Ecto neural progenitor cell (in vitro differentiated cells): Measurements from ENCODE around the gene CDC6.

Experiments used
- DNase-seq: peaks from one replicate; pipeline ENCODE4 v3.0.0-alpha.2; 2018; ENCODE audit warnings: low spot score

CDC6 gene

DNA sequence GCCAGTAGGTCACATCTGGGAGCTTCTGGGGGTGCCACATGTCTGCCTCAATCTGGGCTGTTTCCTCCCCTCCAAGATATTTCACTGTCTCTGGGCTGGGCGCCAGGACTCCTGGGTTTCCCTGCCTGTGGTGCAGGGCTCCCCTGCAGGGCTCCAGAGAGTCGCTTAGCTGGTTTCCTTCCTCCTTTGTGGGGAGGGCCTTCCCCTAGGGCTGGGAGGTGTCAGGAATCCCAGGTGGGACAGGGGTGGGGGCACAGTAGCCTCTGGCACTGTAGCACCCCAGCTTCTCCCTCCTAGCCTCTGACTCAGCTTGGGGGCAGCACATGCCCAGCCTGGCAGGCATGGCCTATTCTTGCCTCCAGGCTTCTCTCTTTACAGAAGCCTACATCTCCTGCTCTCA, 23.9 kb downstream of the CDC6 start:
- DNase-seq, result no peak

DNA sequence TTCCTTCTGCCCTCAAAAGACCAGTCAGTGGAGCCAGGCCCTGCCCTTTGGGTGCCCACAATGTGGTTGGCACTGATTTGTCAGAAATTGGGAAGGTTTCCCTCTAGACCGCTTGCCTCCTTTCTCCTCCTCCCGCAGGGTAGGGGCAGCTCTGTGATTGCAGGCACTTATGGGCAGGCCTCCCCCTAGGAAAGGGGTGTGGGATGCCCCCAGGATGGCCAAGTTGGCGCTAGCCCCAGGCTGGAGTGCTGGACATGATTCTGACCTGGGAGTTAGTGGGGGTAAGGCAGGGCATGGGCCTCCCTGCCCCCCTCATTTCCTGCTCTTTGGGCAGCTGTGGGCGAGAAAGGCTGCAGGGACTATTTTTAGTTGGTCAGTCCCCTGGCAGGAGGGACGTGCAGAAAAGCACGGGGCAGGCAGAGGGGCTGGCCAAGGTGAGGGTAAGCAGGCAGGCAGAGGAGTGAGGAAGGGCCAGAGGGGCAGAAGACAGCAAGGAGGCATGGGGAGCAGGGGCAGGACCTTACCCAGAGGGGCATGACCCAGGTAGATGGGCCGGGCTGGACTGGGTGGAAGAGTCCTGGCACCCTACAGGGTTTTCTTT, 24.6 kb downstream of the CDC6 start:
- no peak for DNase-seq

DNA sequence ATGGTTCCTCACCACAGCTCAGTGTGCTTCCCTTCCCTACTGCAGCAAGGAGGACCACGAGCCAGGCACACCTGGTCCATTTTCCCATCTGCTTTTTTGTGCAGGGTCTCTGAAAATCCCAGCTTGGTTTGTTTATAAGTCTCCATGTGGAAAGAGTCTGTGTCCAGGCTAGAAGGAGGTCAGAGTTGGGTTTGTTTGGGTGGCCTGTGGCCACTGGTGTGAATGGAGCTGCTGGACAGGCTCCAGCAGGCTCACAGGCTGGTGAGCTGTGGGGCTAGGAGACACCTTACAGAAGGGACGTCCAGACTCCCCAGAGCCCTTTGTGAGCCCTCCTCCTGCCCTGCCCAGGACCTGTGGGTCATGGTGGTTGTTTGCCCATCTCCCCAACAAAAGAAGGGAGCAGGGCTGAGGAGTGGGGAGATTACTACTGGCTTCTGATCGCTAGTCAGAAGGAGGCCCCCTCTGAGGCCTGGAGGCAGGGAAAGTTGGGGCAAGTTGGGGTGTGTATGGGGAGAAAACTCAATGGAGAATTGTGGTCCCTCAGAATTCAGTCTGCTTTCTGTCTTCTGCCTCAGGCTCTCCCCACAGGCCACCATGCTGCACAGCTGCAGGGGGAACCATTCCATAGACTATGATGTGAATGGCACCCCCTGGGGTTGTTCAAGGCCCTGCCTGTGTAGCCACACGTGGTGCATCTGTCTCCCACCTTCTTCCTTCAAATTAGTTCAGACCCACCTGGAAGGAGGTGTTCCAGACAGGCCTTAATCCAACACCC, 25.4 kb downstream of the CDC6 start:
- DNase-seq, result no peak

DNA sequence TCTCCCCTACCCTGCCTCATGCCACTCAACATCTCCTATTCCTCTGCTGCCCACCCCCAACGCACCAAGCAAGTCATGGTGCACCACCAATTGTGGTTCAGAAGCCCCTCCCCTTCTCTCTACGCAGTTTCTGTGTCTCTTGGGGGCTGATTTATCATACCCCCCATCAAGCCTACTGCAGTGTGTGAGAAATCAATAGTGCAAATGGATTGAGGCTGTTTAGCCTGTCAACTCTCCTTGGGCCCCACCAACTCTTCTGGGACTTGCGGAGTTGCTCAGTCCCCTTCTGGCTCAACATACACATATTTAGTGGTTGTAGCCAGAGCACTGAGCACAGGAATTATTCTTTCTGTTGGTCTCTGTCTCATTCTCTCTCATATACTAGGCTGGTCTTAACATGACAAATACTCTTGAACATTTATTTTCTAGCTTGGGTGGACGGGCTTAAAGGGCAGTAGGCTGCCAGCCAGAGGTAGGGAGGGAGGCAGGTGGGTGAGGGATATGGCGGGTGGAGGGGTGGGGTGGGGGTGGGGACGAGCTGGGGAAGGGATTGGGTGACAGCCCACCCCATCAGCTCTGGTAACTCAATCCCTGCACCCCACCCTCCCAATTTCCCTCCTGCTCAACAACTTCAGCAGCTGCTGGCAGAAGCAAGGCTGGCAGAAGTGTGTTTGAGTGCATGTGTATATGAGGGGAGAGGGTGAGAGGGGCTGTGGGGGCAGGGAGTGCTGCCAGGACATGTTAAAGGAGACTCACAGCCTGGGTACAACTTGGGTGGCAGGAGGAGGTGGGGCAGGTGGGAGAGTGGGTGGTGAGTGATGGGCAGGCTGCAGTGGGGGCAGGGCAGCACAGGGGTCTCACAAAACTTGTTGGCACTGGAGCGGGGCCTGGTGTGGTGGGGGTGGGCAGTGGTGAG, 26.2 kb downstream of the CDC6 start:
- DNase-seq, result no peak

DNA sequence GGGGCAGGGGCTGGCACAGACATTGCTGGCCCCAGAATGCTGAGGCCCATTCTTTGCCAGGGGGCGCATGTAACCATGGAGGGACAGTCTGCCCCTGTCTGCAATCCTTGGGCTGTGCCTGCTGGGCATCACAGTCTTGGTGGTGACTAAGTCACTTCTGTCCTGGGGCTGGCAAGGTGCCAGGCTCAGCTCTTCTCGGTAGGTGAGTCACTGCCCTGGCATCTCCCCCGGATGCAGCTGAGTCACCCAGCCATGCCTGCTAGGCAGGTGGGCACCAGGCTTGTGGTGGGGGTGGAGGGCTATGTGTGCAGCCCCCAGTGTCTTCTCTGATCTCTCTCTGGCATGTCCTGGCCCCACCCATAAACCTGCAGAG, 26.9 kb downstream of the CDC6 start:
- DNase-seq, result no peak

DNA sequence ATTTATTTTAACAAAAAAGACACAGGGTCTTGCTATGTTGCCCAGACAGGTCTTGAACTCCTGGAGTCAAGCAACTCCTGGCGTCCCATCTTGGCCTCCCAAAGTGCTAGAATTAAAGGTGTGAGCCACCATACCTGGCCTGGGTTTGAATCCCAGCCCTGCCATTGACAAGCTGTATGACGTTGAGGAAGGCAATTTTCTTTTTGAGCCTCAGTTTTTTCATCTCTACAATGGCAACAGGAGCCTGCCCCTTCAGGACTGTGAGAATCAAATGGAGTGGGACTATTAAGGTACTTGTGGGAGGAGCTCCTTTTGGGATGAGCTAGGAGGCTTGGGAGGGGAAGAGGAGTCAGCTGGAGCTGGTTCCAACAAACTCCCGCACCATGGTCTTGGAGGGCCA, 27.5 kb downstream of the CDC6 start:
- DNase-seq, result no peak

DNA sequence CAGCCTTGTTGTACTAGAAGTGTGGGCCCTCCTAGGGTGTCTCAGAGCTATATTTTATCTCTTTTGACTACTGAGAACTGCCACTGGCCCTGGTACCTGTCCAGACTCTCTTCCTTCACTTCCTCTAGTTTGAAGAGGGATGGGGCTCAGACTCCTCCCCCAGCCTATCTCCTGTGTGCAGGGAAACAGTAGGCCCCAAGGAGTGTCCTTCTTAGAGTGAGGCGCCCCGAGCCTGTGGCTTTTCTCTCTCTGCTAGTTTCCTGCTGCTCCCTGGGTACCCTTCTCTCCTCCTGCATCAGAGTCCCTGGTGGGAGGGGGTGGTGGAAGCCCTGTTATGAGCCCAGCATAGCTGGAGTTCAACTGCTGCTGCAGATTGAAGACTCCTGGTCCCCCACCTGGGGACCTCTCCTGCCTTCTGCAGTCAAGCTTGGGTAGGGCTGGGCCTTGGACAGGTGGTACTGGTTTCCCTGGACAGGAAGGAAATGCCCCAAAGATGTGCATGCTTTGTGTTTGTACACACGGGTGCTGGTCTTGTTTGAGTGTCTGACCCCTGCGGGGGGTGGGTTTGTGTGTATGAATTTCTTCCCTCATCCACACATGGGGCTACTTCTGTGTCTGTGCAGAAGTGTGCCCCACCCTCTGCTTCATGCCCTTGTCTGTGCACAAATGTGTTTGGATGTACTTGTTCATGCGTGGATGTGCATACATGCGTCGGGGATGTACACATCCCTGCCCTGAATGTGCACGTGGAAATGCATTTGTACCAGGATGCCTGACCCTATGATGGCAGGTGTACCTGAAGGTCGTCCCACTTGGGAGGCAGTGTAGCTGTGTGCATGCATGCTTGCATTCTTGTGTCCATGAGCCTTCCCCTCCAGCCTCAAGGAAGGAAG, 28.2 kb downstream of the CDC6 start:
- DNase-seq, result peak; percentile 49

DNA sequence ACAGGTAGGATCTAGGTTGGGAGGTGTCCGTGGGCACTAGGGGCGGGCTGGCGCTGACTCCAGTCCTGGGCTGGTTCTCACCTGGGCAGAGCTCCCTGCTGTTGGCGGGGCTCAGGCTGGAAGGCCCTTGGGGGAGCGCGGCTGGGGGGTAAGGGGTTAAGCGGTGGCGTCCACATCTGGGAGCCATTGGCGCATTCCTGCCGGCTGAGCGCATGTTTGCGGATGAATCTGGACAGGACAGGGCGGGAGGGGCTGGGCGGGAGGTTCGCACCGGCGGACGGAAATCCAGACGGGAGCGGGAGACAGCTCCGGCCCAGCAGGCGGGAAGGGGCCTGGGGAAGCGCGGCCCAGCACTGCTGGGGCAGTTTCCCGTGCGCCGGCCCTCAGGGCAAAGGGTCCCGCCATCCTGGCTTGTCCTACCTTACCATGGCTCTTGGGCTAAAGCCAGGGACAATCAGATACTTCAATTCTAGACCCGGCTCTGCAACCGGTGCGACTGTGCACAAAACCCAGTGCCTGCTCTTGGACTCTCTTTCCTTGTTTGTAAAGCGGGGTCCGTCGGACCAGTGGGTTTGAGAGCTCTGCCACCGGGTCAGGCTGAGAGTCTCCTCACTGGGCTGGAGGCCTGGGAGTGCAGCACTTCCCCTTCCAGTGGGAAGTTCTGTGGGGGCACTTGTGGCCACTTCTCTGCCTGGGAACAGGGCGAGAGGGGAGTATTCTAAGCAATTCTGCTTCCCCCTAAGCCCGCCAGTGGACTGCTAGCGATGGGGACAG, 29.1 kb downstream of the CDC6 start:
- DNase-seq, result peak; percentile 87

DNA sequence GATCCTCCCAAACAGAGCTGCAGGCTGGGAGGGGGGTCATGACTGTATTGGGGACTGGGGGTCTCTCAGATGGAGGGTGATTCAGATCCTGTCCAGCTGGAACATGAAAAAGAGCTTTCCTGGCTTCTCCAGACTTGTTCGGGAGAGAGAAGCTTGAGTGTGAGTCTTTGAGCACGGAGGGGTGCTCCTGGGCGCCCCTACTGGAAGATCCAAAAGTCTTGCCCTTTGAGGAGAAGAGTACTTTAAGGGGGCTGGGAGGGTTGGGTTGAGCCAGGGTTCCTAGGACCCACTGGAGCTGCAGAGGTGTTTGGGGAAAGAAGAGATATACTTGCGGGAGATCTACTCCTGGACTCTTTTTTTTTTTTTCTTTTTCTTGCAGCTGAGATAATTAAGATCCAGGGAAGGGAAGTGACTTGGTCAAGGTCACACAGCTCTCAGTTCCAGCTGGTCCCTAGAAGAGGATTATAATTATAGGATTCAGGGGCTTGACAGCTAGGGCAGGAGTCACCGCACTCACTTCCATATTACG, 29.7 kb downstream of the CDC6 start:
- DNase-seq, result peak; percentile 79

DNA sequence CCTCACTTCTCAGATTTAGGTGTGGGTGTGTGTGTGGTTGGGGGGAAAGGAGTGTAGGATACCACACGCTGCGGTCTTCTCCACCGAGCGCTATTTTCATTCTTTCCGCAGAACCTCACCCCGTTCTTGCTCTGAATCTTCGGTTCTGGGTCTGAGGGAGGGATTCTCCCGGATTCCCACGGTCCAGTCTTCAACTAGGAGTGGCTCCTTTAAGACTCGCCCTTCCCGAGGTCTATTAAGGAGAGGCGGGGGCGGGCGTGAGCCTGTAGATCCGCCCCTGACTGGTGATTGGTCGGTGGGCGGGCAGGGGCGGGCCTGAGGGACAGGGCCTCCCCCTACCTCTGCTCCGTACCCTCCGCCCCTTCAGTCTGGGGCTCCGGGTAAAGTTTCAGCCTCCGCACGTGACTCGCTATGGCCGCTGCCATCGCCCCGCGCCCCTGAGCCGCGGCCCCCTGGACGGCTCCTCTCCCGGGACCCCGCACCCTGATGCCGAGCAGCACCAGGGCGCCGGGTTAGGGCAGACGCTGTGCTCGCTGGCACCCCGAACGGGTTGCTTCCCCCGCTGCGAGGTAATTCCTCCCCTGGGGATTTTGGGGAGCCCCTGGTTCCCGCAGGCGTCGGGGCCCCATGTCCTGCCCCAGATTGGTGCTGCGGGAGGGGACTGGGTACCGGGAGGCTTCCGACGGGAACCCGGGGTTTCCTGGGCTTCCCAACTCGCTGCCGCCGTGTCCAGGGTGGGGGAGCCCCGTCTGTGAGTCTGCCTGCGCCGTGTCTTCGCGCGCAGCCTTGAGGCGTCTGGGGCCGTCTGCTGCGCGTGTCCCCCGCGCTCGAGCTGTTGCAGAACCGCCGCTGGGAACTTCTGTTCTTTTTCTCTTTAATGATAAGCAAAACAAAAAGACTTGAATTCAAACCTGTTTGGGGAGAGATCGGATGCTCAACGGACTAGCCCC, 30.5 kb downstream of the CDC6 start:
- DNase-seq, result peak; percentile 96

DNA sequence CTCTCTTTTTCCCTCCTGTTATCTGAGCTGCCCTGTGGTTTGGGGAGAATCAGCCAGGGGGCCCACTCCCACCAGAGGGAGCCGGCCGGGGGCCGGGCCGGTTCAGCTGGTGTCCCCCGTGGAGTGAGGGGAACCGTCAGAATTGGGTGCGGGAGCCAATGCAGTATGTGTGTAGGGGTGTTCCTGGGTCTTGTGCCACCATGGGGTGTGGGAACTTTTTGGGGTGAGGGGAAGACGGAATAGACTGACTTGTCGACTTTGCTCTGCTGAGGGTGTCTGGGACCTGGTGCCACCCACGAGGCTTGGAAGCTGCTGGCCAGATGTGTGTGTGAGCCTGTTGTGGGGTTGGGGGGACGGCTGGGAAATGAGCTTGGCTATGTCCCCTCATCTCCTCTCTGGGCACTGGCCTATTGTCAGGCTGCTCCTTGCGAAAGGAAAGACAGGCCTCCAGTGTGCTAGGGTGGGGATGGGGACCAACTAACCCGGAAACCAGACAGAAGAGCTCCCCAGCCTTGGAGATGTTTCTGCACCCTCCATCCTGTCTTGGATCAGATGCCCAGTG, 31.2 kb downstream of the CDC6 start:
- DNase-seq, result no peak

DNA sequence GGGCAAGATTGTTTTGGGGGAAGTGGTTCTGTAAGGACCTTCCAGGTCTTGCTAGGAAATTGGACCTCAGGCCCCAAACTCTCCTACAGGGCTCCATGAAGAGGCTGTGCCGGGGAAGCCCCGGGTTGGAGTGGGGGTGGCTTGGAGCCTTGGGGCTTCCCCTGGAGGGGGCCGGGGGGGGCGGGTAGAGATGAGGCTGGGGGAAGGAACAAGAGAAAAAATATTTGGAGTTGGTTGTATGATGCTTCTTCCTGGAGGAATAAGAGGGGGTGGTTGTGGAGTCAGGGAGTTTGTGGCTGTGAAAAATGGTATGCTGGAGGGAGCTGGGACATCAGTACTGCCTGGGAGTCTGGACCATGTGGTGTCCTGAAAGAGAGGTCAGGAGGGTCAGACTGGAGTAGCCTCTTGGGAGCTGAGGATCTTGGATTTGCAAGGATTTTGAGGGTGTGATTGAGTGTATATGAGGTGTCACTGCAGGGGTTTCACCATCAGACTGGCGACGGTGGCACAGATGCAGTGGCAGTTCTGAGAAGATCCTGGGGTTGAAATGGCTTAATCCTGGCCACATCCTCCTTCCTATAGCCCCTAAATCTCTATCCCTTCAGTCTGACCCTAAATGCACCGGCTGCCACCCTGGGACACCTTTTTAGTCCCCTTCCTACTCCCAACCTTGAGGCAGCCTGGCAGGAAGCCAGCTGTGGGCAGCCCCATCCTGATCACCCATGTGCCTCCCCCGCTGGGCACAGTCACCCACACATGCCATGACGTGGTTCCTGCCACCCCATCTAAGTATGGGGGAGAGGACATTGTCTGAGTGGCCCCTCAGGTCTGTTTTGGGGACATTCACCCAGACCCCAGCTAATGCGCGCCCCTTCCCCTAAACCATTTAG, 32.2 kb downstream of the CDC6 start:
- no peak for DNase-seq

DNA sequence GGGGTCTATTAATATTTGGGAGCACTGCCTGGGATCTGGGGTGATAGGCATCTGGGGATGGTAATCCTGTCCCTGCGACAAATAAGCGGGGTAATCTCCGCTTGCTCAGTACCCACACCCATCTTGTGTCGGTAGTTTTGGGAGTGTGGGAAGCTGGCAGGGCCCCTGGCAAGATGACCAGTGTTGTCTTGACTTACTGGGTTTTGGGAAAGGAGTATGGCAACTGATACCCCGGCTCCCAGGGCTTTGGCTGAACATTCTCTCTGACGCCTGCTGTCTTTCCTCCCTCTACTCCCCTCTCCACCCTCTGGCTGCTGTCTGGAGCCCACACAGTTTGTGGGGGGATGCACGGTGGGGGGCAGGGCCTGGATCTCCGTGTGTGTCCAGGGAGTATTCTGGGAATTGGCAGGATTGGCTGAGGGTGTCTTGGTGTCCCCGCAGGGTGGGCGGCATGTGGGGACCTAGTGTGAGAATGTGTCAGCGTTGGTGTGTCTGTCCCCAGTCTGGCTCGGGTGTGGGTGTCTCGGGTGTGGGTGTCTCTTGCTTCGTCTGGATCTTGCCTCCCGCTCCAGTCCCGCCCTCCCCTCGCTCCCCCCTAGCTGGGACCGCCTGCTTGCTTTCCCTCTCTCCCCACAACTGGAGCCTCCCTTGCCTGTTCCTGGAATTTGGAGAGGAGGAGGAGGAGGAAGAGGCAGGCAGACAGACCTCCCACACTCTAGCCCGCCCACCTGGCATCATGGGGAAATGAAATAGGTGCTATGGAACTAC, 33.3 kb downstream of the CDC6 start:
- DNase-seq, result no peak

DNA sequence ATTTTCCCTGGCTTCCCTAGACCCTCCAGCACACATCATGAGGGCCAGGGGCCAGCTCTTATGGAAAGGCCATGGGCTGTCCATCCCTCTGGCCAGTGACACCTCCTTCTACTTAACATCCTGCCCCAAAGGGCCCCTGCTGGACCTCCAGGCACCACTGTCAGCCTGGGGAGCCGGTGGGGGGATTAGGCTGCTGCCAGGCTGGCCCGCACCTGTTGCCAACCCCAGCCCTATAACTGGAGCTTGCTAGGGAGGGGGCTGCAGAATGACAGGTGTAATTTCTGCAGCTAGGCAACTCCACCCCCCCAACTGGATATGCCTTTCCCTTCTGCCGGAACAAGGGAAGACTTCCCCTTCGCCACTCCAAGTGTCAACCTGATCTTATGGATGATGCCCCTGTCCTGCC, 33.8 kb downstream of the CDC6 start:
- no peak for DNase-seq

DNA sequence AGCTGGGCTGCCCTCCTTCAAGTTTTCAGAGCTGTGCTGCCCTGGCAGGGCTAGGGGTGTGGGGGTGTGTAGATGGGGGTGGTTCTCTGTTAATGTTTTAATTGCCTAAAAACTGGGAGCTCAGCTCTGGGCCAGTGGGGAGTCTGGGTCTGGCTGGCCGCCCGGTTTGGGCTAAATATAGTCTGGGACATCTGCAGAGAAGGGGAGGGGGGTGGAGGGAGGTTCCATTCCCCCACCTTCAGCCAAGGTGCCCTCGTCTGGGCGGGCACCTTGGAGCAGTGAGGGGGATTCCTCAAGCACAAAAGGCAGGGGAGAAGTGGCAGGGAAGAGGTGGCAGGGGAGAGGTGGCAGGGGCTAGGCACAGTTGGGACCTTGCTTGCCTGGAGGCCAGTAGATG, 34.3 kb downstream of the CDC6 start:
- DNase-seq, result no peak

DNA sequence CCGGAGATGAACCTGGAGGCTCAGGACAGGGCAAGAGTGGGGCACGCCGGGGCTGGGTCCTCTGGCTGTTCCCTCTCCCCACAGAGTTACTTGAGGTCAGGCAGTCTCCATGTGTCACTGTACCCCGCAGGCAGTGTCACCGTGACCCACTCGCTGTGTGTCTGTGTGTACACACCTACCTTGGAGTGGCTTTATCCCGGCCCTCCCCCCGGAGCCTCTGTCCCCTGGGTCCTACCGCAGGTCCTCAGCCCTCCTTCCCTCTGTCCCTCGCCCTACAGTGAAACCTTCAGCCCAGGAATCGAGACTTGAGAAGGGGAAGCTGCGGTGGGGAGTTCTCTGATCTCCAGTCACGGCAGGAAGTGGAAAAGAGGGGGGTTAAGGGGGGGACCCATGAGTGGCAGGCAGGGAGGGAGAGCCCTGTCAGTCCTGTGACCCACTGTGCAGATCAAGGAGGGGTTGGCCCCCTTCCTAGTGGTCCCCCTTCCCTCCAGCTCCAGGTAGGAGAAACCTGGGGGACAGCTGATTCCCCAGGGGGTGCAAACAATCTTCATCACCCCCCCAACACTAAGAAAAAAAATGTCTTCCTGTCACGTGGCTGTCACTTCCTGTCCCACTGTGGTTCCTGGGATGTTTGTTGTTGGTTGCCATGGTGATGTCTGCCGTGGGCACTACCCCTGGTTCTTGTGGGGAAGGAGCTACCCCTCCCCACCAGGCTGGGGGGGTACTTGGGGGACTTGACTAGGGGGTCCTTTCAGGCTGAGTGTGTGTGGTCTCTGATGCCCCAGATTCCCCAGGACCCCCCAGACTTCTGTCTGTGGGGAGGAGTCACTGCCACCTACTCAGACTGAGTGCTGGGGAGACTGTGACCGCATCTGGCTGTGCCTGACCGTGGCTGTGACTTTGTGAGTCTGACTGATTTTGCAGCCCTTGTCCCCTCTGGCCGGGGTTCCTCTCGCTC, 35.0 kb downstream of the CDC6 start:
- peak; percentile 75 for DNase-seq
